BJ (cell line): ENCODE measurements around the gene RHOV. TPM values are rescaled to one million over a fixed set of nuclear protein-coding genes. Genes with fewer than 3 reads are reported as not detected.

ENCODE experiments used
- CTCF ChIA-PET: fragments of 350-600 bp; formaldehyde crosslinking; extraction: SDS; loops from one replicate; lab custom pipeline; 2021; ENCODE audit warnings: antibody characterized with exemption, inconsistent platforms; lab: Yijun Ruan, JAX
- POLR2A ChIA-PET: fragments of 300-600 bp; sonication (Branson Sonifier 250); formaldehyde crosslinking; extraction: SDS; loops from one replicate; lab custom pipeline; 2021; ENCODE audit warnings: antibody characterized with exemption; lab: Charles Lee
- DNase-seq: peaks from one replicate; pipeline ENCODE4 v3.0.0-alpha.2; 2011; ENCODE audit warnings: low read depth
- H3K27me3 ChIP-seq: 2 replicates; pipeline ENCODE4 v1.6.0; 2011; ENCODE audit warnings: low read length; ENCODE audit not compliant: control insufficient read depth, insufficient read depth
- H3K36me3 ChIP-seq: 2 replicates; pipeline ENCODE4 v1.5.1; 2011; ENCODE audit warnings: low read length; ENCODE audit not compliant: control insufficient read depth, insufficient read depth
- H3K4me3 ChIP-seq: 2 replicates; pipeline ENCODE4 v1.5.1; 2011; ENCODE audit warnings: low read depth, mild to moderate bottlenecking, control low read depth, low read length
- CTCF ChIP-seq: IDR thresholded peaks from 2 replicates; pipeline ENCODE4 v1.5.1; 2011; ENCODE audit warnings: low read depth, mild to moderate bottlenecking, control low read depth, inconsistent platforms, low read length, moderate library complexity; ENCODE audit not compliant: insufficient read depth
- polyA plus RNA-seq: library from polyadenylated mRNA; depleted of rRNA; stranded (reverse); fragments of >200 nt; gene quantifications from 2 replicates; pipeline ENCODE4 v1.2.3, GENCODE V29; 2011

Gene RHOV
- polyA plus RNA-seq, 1 experiment, result 0.28 TPM

GRCh38 chr15:40831861-40832260 lies 42.2 kb downstream of the RHOV start:
- Histone ChIP-seq H3K4me3 (no peak overlapping the region), H3K27me3 (no peaks in the 10 kb centered on the region; the same call in 1 of the 2 replicates), H3K36me3 (no peaks in the 10 kb centered on the region)
- TF ChIP-seq CTCF, result no peak
- POLR2A ChIA-PET, result no interaction called here
- DNase-seq, result no peak
- CTCF ChIA-PET, result no interaction called here

GRCh38 chr15:40830884-40831283 lies 43.1 kb downstream of the RHOV start:
- TF ChIP-seq CTCF, result no peak
- H3K36me3 ChIP-seq, result no peaks in the 10 kb centered on the region
- ChIA-PET CTCF (no interaction called here), POLR2A (no interaction called here)
- no peak for DNase-seq
- H3K4me3 ChIP-seq, result no peak overlapping the region
- no peaks in the 10 kb centered on the region; the same call in 1 of the 2 replicates for H3K27me3 ChIP-seq

- POLR2A ChIA-PET, result no interaction called here
- CTCF ChIA-PET, result interaction anchor here (1.0 kb wide), 1 partner anchor 9 kb away, joined by 4 read pairs; no protein-coding TSS in a partner anchor
- H3K4me3 ChIP-seq, result no peak overlapping the region
- no peaks in the 10 kb centered on the region; the same call in none of the 2 replicates for H3K27me3 ChIP-seq
- no peak for TF ChIP-seq CTCF
- H3K36me3 ChIP-seq, result no peaks in the 10 kb centered on the region
- no peak for DNase-seq
These were observed 44.9 kb downstream of the RHOV start for GRCh38 chr15:40829115-40829514.

- no peaks in the 10 kb centered on the region for H3K36me3 ChIP-seq
- no peak for DNase-seq
- no peak within 1 kb of the TSS for H3K4me3 ChIP-seq
- TF ChIP-seq CTCF, result no peak
- peaks cover 2% of the 10 kb centered on the region for H3K27me3 ChIP-seq
- ChIA-PET POLR2A (no interaction called here), CTCF (interaction anchor here (0.8 to 1.4 kb wide), 3 partner anchors 9 to 13 kb away, joined by 3 to 5 read pairs (median 4); no protein-coding TSS in a partner anchor)
These were observed 45.5 kb downstream of the RHOV start, which contains the start of gene PPP1R14D for GRCh38 chr15:40828447-40829036. Gene PPP1R14D (minus strand): TSS chr15:40828708. CDS start chr15:40828641, 67 bp downstream.

GRCh38 chr15:40826423-40827075 lies 47.5 kb downstream of the RHOV start:
- TF ChIP-seq CTCF, result no peak
- ChIA-PET CTCF (no interaction called here), POLR2A (interaction anchor here (0.7 kb wide), 1 partner anchor 17 kb away, joined by 3 read pairs; the partner anchor contains the start of gene SPINT1)

More at GRCh38 chr15:40826423-40827075, 47.5 kb downstream of the RHOV start:
- no peak overlapping the region for H3K4me3 ChIP-seq
- H3K36me3 ChIP-seq, result no peaks in the 10 kb centered on the region
- peaks cover 2% of the 10 kb centered on the region for H3K27me3 ChIP-seq
- DNase-seq, result no peak
